ENCODE measurements around the gene CHRNA1. TPM values are rescaled to one million over a fixed set of nuclear protein-coding genes. Genes with fewer than 3 reads are reported as not detected.
A peak's percentile ranks its signal among the peaks of the same experiment; 100 is the strongest.

CHRNA1 gene
- total and polyA plus RNA-seq, 2 experiments from 2014 or later = 0.16 TPM; not detected in 1

GRCh38 chr2:174796319-174796771 lies 32.1 kb upstream of the CHRNA1 start:
- Histone ChIP-seq H3K27me3 (replicated peaks; ENCODE audit: insufficient read depth) (no peaks in the 10 kb centered on the region), H3K4me3 (no peak overlapping the region), H3K79me2 (ENCODE audit: insufficient read depth) (no peaks in the 10 kb centered on the region), H3K9me3 (ENCODE audit: low read depth) (no peaks in the 10 kb centered on the region), H4K20me1 (ENCODE audit: insufficient read depth) (no peaks in the 10 kb centered on the region), H3K36me3 (ENCODE audit: low read depth) (peaks cover 25% of the 10 kb centered on the region), H3K9me2 (ENCODE audit: insufficient read depth) (no peaks in the 10 kb centered on the region), H3K9ac (no peak overlapping the region), H3K4me1 (ENCODE audit: insufficient read depth) (peaks cover 71% of the 10 kb centered on the region), H2AFZ (no peak overlapping the region), H3K27ac (peak overlapping the region; percentile 73), H3F3A (ENCODE audit: insufficient read depth) (peaks cover 78% of the 10 kb centered on the region), H3K4me2 (ENCODE audit: unreplicated experiment) (no peak overlapping the region)
- DNase-seq = peak; percentile 48
- in situ Hi-C loops (cut with MboI) = no loop called here
- TF ChIP-seq EZH2 (IDR thresholded peaks at IDR 0.05; ENCODE audit: insufficient read depth, poor library complexity, severe bottlenecking) (no peak), EZH2phosphoT487 (IDR thresholded peaks at IDR 0.05; ENCODE audit: insufficient read depth, low read depth) (no peak)

- TF ChIP-seq EZH2phosphoT487 (IDR thresholded peaks at IDR 0.05; ENCODE audit: insufficient read depth, low read depth) (no peak), EZH2 (IDR thresholded peaks at IDR 0.05; ENCODE audit: insufficient read depth, poor library complexity, severe bottlenecking) (no peak)
- H3K4me3 ChIP-seq = no peak overlapping the region
- H3K79me2 ChIP-seq (ENCODE audit: insufficient read depth) = no peaks in the 10 kb centered on the region
- H3K4me1 ChIP-seq (ENCODE audit: insufficient read depth) = peaks cover 67% of the 10 kb centered on the region
- peaks cover 11% of the 10 kb centered on the region for H3K36me3 ChIP-seq (ENCODE audit: low read depth)
- in situ Hi-C loops (cut with MboI) = no loop called here
- H3K4me2 ChIP-seq (ENCODE audit: unreplicated experiment) = peak overlapping the region; percentile 55
- H3K27me3 ChIP-seq (replicated peaks; ENCODE audit: insufficient read depth) = no peaks in the 10 kb centered on the region
- no peaks in the 10 kb centered on the region for H4K20me1 ChIP-seq (ENCODE audit: insufficient read depth)
- H3F3A ChIP-seq (ENCODE audit: insufficient read depth) = peaks cover 69% of the 10 kb centered on the region
- H3K27ac ChIP-seq = peak overlapping the region; percentile 73
- WGBS, 2 experiments (ENCODE audit: low coverage in 1 of 2, low lambda C conversion rate in 2 of 2, missing lambda C conversion rate in 2 of 2) = 74 to 79% methylated on average over 3 of the region's 3 CpGs
- peak overlapping the region; percentile 24; the same call in 1 of the 2 replicates for H3K9ac ChIP-seq
- no peaks in the 10 kb centered on the region for H3K9me2 ChIP-seq (ENCODE audit: insufficient read depth)
- DNase-seq = peak; percentile 76
- no peaks in the 10 kb centered on the region for H3K9me3 ChIP-seq (ENCODE audit: low read depth)
- peak overlapping the region; percentile 4; the same call in 1 of the 2 replicates for H2AFZ ChIP-seq
Measured at GRCh38 chr2:174794851-174795374, 30.6 kb upstream of the CHRNA1 start.

- no peak overlapping the region for H3K9ac ChIP-seq
- H3K27ac ChIP-seq = 0 out of 2 replicates have a peak overlapping the region, but pooled peaks have one; percentile 73
- H3K4me1 ChIP-seq (ENCODE audit: insufficient read depth) = peaks cover 63% of the 10 kb centered on the region
- H3K9me3 ChIP-seq (ENCODE audit: low read depth) = no peaks in the 10 kb centered on the region
- DNase-seq = no peak
- no peaks in the 10 kb centered on the region for H4K20me1 ChIP-seq (ENCODE audit: insufficient read depth)
- no peak overlapping the region for H3K4me2 ChIP-seq (ENCODE audit: unreplicated experiment)
- H3K9me2 ChIP-seq (ENCODE audit: insufficient read depth) = no peaks in the 10 kb centered on the region
- in situ Hi-C loops (cut with MboI) = no loop called here
- no peak overlapping the region for H3K4me3 ChIP-seq
- peak overlapping the region; percentile 34 for H2AFZ ChIP-seq
- H3K79me2 ChIP-seq (ENCODE audit: insufficient read depth) = no peaks in the 10 kb centered on the region
- no peak for TF ChIP-seq EZH2 (IDR thresholded peaks at IDR 0.05; ENCODE audit: insufficient read depth, poor library complexity, severe bottlenecking)
- TF ChIP-seq EZH2phosphoT487 (IDR thresholded peaks at IDR 0.05; ENCODE audit: insufficient read depth, low read depth) = no peak
- H3K36me3 ChIP-seq (ENCODE audit: low read depth) = no peaks in the 10 kb centered on the region
- WGBS, 2 experiments (ENCODE audit: low coverage in 1 of 2, low lambda C conversion rate in 2 of 2, missing lambda C conversion rate in 2 of 2) = 94 to 97% methylated on average over 7 of the region's 7 CpGs
- no peaks in the 10 kb centered on the region for H3K27me3 ChIP-seq (replicated peaks; ENCODE audit: insufficient read depth)
- H3F3A ChIP-seq (ENCODE audit: insufficient read depth) = peaks cover 62% of the 10 kb centered on the region
Measured at GRCh38 chr2:174792309-174793025, 28.2 kb upstream of the CHRNA1 start.

- TF ChIP-seq EZH2phosphoT487 (IDR thresholded peaks at IDR 0.05; ENCODE audit: insufficient read depth, low read depth) (no peak), EZH2 (IDR thresholded peaks at IDR 0.05; ENCODE audit: insufficient read depth, poor library complexity, severe bottlenecking) (no peak)
Measured at GRCh38 chr2:174791746-174792280, 27.5 kb upstream of the CHRNA1 start.

More at GRCh38 chr2:174791746-174792280, 27.5 kb upstream of the CHRNA1 start:
- H4K20me1 ChIP-seq (ENCODE audit: insufficient read depth) = no peaks in the 10 kb centered on the region
- H3K36me3 ChIP-seq (ENCODE audit: low read depth) = no peaks in the 10 kb centered on the region
- 91 to 93% methylated on average over 7 of the region's 7 CpGs for WGBS, 2 experiments (ENCODE audit: low coverage in 1 of 2, low lambda C conversion rate in 2 of 2, missing lambda C conversion rate in 2 of 2)
- no peak overlapping the region for H3K27ac ChIP-seq
- H3K9ac ChIP-seq = no peak overlapping the region
- peaks cover 62% of the 10 kb centered on the region for H3F3A ChIP-seq (ENCODE audit: insufficient read depth)
- H3K9me2 ChIP-seq (ENCODE audit: insufficient read depth) = no peaks in the 10 kb centered on the region
- no peaks in the 10 kb centered on the region for H3K27me3 ChIP-seq (replicated peaks; ENCODE audit: insufficient read depth)
- H2AFZ ChIP-seq = no peak overlapping the region
- H3K4me1 ChIP-seq (ENCODE audit: insufficient read depth) = peaks cover 63% of the 10 kb centered on the region
- no peak overlapping the region for H3K4me2 ChIP-seq (ENCODE audit: unreplicated experiment)
- H3K79me2 ChIP-seq (ENCODE audit: insufficient read depth) = no peaks in the 10 kb centered on the region
- H3K4me3 ChIP-seq = no peak overlapping the region
- H3K9me3 ChIP-seq (ENCODE audit: low read depth) = no peaks in the 10 kb centered on the region
- in situ Hi-C loops (cut with MboI) = no loop called here
- no peak for DNase-seq

Measured in GM23248 (cell line).